ENCODE data around the gene ARRDC4. TPM values are rescaled to one million over a fixed set of nuclear protein-coding genes. Genes with fewer than 3 reads are reported as not detected.

Gene ARRDC4
- 43.8 TPM for total RNA-seq

DNA sequence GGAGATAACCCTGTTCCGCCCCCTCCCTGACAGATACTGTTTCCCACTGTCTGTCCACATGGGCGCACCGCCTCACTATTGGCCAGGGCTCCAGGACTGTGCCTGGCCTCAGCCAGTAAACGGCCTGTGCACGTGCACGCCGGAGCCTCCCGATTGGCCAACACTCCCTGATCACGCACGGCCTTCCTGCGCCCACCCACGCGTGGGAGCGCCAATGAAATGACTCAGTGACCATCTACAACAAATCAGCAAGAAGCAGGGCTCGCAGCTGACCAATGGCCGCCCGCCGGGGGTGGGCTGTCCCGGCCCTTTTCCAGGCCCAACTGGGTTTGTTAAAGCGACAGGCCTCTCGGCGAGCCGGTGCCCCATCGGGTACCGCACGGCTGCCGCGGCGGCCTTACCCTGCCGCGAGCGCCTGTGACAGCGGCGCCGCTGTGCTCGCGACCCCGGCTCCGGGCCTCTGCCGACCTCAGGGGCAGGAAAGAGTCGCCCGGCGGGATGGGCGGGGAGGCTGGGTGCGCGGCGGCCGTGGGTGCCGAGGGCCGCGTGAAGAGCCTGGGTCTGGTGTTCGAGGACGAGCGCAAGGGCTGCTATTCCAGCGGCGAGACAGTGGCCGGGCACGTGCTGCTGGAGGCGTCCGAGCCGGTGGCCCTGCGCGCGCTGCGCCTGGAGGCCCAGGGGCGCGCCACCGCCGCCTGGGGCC, at the start of gene ARRDC4:
TSS of gene ARRDC4 (plus strand) at position 340 of the 703 bp plus-strand sequence. CDS start at position 499, 159 bp downstream.

